IMR-90 (cell line): ENCODE results near the gene ANKRD40. TPM values are rescaled to one million over a fixed set of nuclear protein-coding genes. Genes with fewer than 3 reads are reported as not detected.

Experiments
- ATAC-seq: fragments of 200-7000 bp; cut with Tn5 transposase; 2 replicates; pipeline ENCODE4 v1.9.1; 2020; ENCODE audit warnings: low read depth, mild to moderate bottlenecking, moderate library complexity
- BruUV-seq: library from RNA; stranded (reverse); fragments of 400-500 nt; replicated peaks from 2 replicates; lab custom pipeline; 2021; lab: Mats Ljungman, UMichigan
- CTCF ChIA-PET: fragments of 300-600 bp; formaldehyde crosslinking; extraction: SDS; loops from one replicate; lab custom pipeline; 2021; ENCODE audit warnings: antibody characterized with exemption; lab: Yijun Ruan, JAX
- POLR2A ChIA-PET: fragments of 300-600 bp; sonication (Branson Sonifier 250); formaldehyde crosslinking; loops from one replicate; lab custom pipeline; 2022; ENCODE audit warnings: antibody characterized with exemption; ENCODE audit not compliant: unreplicated experiment; lab: Charles Lee
- DNase-seq: peaks from one replicate; pipeline ENCODE4 v3.0.0; 2013
- H2AFZ ChIP-seq: replicated peaks from 2 replicates; pipeline ENCODE3; 2013; ENCODE audit warnings: low read length, mild to moderate bottlenecking; ENCODE audit not compliant: poor library complexity
- H2AK5ac ChIP-seq: 2 replicates; pipeline ENCODE4 v1.6.1; 2013; ENCODE audit warnings: low read depth, low read length, inconsistent platforms
- H2AK9ac ChIP-seq: replicated peaks from 2 replicates; pipeline ENCODE3; 2013; ENCODE audit warnings: mild to moderate bottlenecking, low read depth, low read length, moderate library complexity; ENCODE audit not compliant: poor library complexity
- H2BK120ac ChIP-seq: 2 replicates; pipeline ENCODE4 v1.6.1; 2013; ENCODE audit warnings: low read depth, low read length, inconsistent platforms
- H2BK15ac ChIP-seq: 3 replicates; pipeline ENCODE4 v1.6.1; 2013; ENCODE audit warnings: low read depth, low read length, inconsistent platforms
- H2BK20ac ChIP-seq: 2 replicates; pipeline ENCODE4 v1.6.1; 2013; ENCODE audit warnings: low read depth, mild to moderate bottlenecking, inconsistent platforms, low read length, moderate library complexity
- H2BK5ac ChIP-seq: 2 replicates; pipeline ENCODE4 v1.6.1; 2013; ENCODE audit warnings: mild to moderate bottlenecking, low read depth, low read length, inconsistent platforms; ENCODE audit not compliant: poor library complexity, severe bottlenecking
- H3K14ac ChIP-seq: replicated peaks from 2 replicates; pipeline ENCODE4 v1.6.1; 2013; ENCODE audit warnings: low read depth, low read length, inconsistent platforms
- H3K18ac ChIP-seq: 2 replicates; pipeline ENCODE4 v1.6.1; 2013; ENCODE audit warnings: low read depth, low read length, control low read depth
- H3K23ac ChIP-seq: 2 replicates; pipeline ENCODE4 v1.6.1; 2013; ENCODE audit warnings: low read depth, low read length, inconsistent platforms
- H3K27ac ChIP-seq: 2 replicates; pipeline ENCODE4 v1.5.1; 2013; ENCODE audit warnings: mild to moderate bottlenecking, control low read depth, low read length; ENCODE audit not compliant: insufficient read depth
- H3K27me3 ChIP-seq: 2 replicates; pipeline ENCODE4 v1.6.1; 2013; ENCODE audit warnings: low read length; ENCODE audit not compliant: control insufficient read depth, insufficient read depth
- H3K36me3 ChIP-seq: 2 replicates; pipeline ENCODE4 v1.6.1; 2013; ENCODE audit warnings: low read length, mixed read lengths; ENCODE audit not compliant: control insufficient read depth, insufficient read depth
- H3K4ac ChIP-seq: 2 replicates; pipeline ENCODE4 v1.6.1; 2013; ENCODE audit warnings: low read depth, low read length, inconsistent platforms
- H3K4me1 ChIP-seq: 2 replicates; pipeline ENCODE4 v1.6.1; 2013; ENCODE audit warnings: low read length, mixed read lengths; ENCODE audit not compliant: control insufficient read depth, insufficient read depth
- H3K4me2 ChIP-seq: 2 replicates; pipeline ENCODE4 v1.6.1; 2013; ENCODE audit warnings: low read depth, mild to moderate bottlenecking, control low read depth, low read length, moderate library complexity
- H3K4me3 ChIP-seq: 2 replicates; pipeline ENCODE4 v1.5.1; 2013; ENCODE audit warnings: low read depth, mild to moderate bottlenecking, control low read depth, low read length, moderate library complexity; ENCODE audit not compliant: insufficient read depth
- H3K56ac ChIP-seq: 2 replicates; pipeline ENCODE4 v1.6.1; 2013; ENCODE audit warnings: low read length, inconsistent platforms; ENCODE audit not compliant: insufficient read depth; ENCODE audit errors: extremely low read depth
- H3K79me1 ChIP-seq, 2 experiments: 2 replicates each; pipeline ENCODE4 v1.6.1; 2013; ENCODE audit warnings: low read length in 2 of 2, inconsistent platforms in 1 of 2, low read depth in 1 of 2
- H3K9ac ChIP-seq: 2 replicates; pipeline ENCODE4 v1.6.1; 2013; ENCODE audit warnings: low read depth, low read length, control low read depth
- H3K9me1 ChIP-seq: 2 replicates; pipeline ENCODE4 v1.6.1; 2013; ENCODE audit warnings: low read length, inconsistent platforms; ENCODE audit not compliant: insufficient read depth
- H3K9me3 ChIP-seq: 2 replicates; pipeline ENCODE4 v1.6.1; 2013; ENCODE audit warnings: low read length; ENCODE audit not compliant: control insufficient read depth, insufficient read depth
- H4K20me1 ChIP-seq: 2 replicates; pipeline ENCODE4 v1.6.1; 2013; ENCODE audit warnings: low read length, inconsistent platforms; ENCODE audit not compliant: insufficient read depth
- H4K5ac ChIP-seq: 2 replicates; pipeline ENCODE4 v1.6.1; 2013; ENCODE audit warnings: mild to moderate bottlenecking, low read depth, low read length, control low read depth
- H4K8ac ChIP-seq, 2 experiments: 2 replicates each; pipeline ENCODE4 v1.6.1; 2013; ENCODE audit warnings: low read depth in 2 of 2, low read length in 2 of 2, control low read depth in 1 of 2, inconsistent platforms in 1 of 2
- H4K91ac ChIP-seq: 2 replicates; pipeline ENCODE4 v1.6.1; 2013; ENCODE audit warnings: low read depth, low read length, inconsistent platforms; ENCODE audit not compliant: insufficient read depth
- BHLHE40 ChIP-seq: fragments of 150-350 bp; IDR thresholded peaks from 2 replicates; pipeline ENCODE4 v1.6.1; 2016; ENCODE audit warnings: mild to moderate bottlenecking, low read depth, low read length
- CEBPB ChIP-seq: IDR thresholded peaks from 2 replicates; pipeline ENCODE4 v1.6.1; 2012; ENCODE audit warnings: low read depth, low read length, improper control_type of control experiment
- CHD1 ChIP-seq: IDR thresholded peaks from 2 replicates; pipeline ENCODE4 v1.6.1; 2012; ENCODE audit warnings: low read depth, low read length, improper control_type of control experiment
- FOS ChIP-seq: fragments of 150-350 bp; IDR thresholded peaks from 2 replicates; pipeline ENCODE4 v1.6.1; 2016; ENCODE audit warnings: low read depth, low read length
- MAFK ChIP-seq: IDR thresholded peaks from 2 replicates; pipeline ENCODE4 v1.6.1; 2012; ENCODE audit warnings: low read depth, low read length, improper control_type of control experiment
- MAZ ChIP-seq: IDR thresholded peaks from 2 replicates; pipeline ENCODE4 v1.6.1; 2012; ENCODE audit warnings: low read depth, mild to moderate bottlenecking, low read length, improper control_type of control experiment, moderate library complexity, borderline replicate concordance
- MXI1 ChIP-seq: IDR thresholded peaks from 2 replicates; pipeline ENCODE4 v1.6.1; 2012; ENCODE audit warnings: low read depth, mild to moderate bottlenecking, low read length, moderate library complexity, borderline replicate concordance
- NFE2L2 ChIP-seq: fragments of 150-350 bp; IDR thresholded peaks from 2 replicates; pipeline ENCODE4 v1.6.1; 2016; ENCODE audit warnings: low read depth, mild to moderate bottlenecking, low read length
- POLR2A ChIP-seq: IDR thresholded peaks from 2 replicates; pipeline ENCODE4 v1.6.1; 2012; ENCODE audit warnings: mild to moderate bottlenecking, low read depth, low read length
- RAD21 ChIP-seq: IDR thresholded peaks from 2 replicates; pipeline ENCODE4 v1.6.1; 2012; ENCODE audit warnings: low read length, improper control_type of control experiment
- RCOR1 ChIP-seq: IDR thresholded peaks from 2 replicates; pipeline ENCODE4 v1.6.1; 2012; ENCODE audit warnings: mild to moderate bottlenecking, low read length, improper control_type of control experiment; ENCODE audit not compliant: insufficient replicate concordance
- RFX5 ChIP-seq: IDR thresholded peaks from 2 replicates; pipeline ENCODE4 v1.8.0; 2012; ENCODE audit warnings: low read depth, mild to moderate bottlenecking, low read length, moderate library complexity
- SMC3 ChIP-seq: fragments of 150-350 bp; IDR thresholded peaks from 2 replicates; pipeline ENCODE4 v1.6.1; 2016; ENCODE audit warnings: low read depth, mild to moderate bottlenecking, antibody characterized with exemption, low read length, moderate library complexity
- USF2 ChIP-seq: fragments of 150-350 bp; IDR thresholded peaks from 2 replicates; pipeline ENCODE4 v1.6.1; 2017; ENCODE audit warnings: mild to moderate bottlenecking, antibody characterized with exemption, low read length, low read depth
- WGBS, 2 experiments: methylation state at CpG; one replicate each; pipeline versions ENCODE4 v1.1.5 to v1.1.7; 2013; ENCODE audit warnings: missing lambda C conversion rate in 2 of 2; ENCODE audit not compliant: insufficient read length in 1 of 2; ENCODE audit errors: extremely low coverage in 2 of 2; 5-methylcytosine and 5-hydroxymethylcytosine counted together
- dilution Hi-C: fragments of 300-500 bp; cut with HindIII; formaldehyde crosslinking; loops from one replicate; pipeline ENCODE4 v1.14.3; 2018; ENCODE audit warnings: low sequenced_read_pairs; ENCODE audit not compliant: unreplicated experiment
- in situ Hi-C: fragments of 300-500 bp; cut with MboI; formaldehyde crosslinking; loops from 3 replicates; pipeline ENCODE4 v1.14.3; 2019; ENCODE audit warnings: low sequenced_read_pairs, inconsistent platforms, mixed read lengths
- intact Hi-C: fragments of 100-400 bp; cut with micrococcal nuclease; formaldehyde crosslinking; loops from 2 replicates; pipeline ENCODE4 v1.10.0; 2022
- polyA plus RNA-seq, 3 experiments: library from polyadenylated mRNA; depleted of rRNA; stranded (reverse); fragments of >200 nt; gene quantifications; 2 replicates each; pipeline ENCODE4 v1.2.3, GENCODE V29; 2012; ENCODE audit warnings: low replicate concordance in 1 of 3
- total RNA-seq: library from RNA; depleted of rRNA; stranded (reverse); fragments of >200 nt; gene quantifications from 2 replicates; pipeline ENCODE4 v1.2.3, GENCODE V29; 2012
- TF ChIP-seq, protein P1 (sequence below): fragments of 150-350 bp; IDR thresholded peaks from 2 replicates; pipeline ENCODE4 v1.6.1; 2016; ENCODE audit warnings: low read depth, mild to moderate bottlenecking, low read length, moderate library complexity, borderline replicate concordance
- TF ChIP-seq, protein P2 (sequence below): conservative IDR thresholded peaks from 2 replicates; pipeline ENCODE4 v1.5.1; 2012; ENCODE audit warnings: mild to moderate bottlenecking, low read depth, low read length, improper control_type of control experiment

The ANKRD40 gene
- total and polyA plus RNA-seq, 2 of the 4 experiments (the other 2 are of a cell fraction): 23.4 to 35.8 TPM

DNA sequence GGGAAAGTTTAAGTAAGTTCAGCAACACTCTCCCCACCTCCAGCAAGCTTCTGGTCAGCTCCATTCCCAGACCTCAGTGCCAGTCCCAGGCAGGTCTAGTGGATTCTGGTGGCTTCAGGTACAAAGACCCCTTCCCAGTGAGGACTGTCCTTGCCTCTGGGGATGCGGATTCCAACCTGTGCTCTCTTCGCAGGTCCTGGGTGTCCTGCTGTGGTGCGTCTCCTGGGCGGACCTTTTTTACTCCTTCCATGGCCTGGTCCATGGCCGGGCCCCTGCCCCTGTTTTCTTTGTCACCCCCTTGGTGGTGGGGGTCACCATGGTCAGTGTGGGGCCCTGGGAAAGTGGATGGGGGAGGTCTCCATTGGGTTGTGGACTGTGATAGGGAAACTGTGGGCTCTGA lies 51.2 kb downstream of the ANKRD40 start:
- Histone ChIP-seq H3K27me3 (no peaks in the 10 kb centered on the region), H3K79me1 (peaks cover 0 to 13% of the 10 kb centered on the region in 2 experiments; a peak in 1 of 4 replicates), H3K4me2 (no peak overlapping the region), H4K5ac (no peak overlapping the region), H3K4ac (no peak overlapping the region), H3K18ac (no peak overlapping the region), H4K20me1 (no peaks in the 10 kb centered on the region), H3K9me1 (peaks cover 24% of the 10 kb centered on the region), H2BK5ac (no peak overlapping the region), H3K9ac (no peak overlapping the region), H2BK15ac (no peak overlapping the region), H4K91ac (no peak overlapping the region), H3K27ac (no peak overlapping the region), H3K36me3 (peaks cover 2% of the 10 kb centered on the region; the same call in 1 of the 2 replicates), H3K56ac (no peak overlapping the region), H3K4me3 (no peak overlapping the region), H2BK120ac (no peak overlapping the region), H2BK20ac (no peak overlapping the region), H2AFZ (no peak overlapping the region), H3K4me1 (peaks cover 25% of the 10 kb centered on the region), H3K14ac (no peak overlapping the region), H4K8ac (no peak overlapping the region), H2AK5ac (no peak overlapping the region), H3K9me3 (peaks cover 2% of the 10 kb centered on the region; the same call in 1 of the 2 replicates), H3K23ac (no peak overlapping the region), H2AK9ac (no peak overlapping the region)
- POLR2A ChIA-PET: no interaction called here
- BruUV-seq: no TSS peak
- WGBS, 2 experiments: 90% methylated on average over 2 of the region's 5 CpGs; no CpG with 5 or more reads in 1 of the 2 experiments
- CTCF ChIA-PET: no interaction called here
- no peak for TF ChIP-seq SMC3
- no peak for TF ChIP-seq RFX5
- TF ChIP-seq POLR2A: no peak
- TF ChIP-seq CEBPB: no peak
- no peak for TF ChIP-seq MAZ
- TF ChIP-seq BHLHE40: no peak
- no peak for TF ChIP-seq RAD21
- TF ChIP-seq RCOR1: no peak
- TF ChIP-seq USF2: no peak
- TF ChIP-seq, protein P1, sequence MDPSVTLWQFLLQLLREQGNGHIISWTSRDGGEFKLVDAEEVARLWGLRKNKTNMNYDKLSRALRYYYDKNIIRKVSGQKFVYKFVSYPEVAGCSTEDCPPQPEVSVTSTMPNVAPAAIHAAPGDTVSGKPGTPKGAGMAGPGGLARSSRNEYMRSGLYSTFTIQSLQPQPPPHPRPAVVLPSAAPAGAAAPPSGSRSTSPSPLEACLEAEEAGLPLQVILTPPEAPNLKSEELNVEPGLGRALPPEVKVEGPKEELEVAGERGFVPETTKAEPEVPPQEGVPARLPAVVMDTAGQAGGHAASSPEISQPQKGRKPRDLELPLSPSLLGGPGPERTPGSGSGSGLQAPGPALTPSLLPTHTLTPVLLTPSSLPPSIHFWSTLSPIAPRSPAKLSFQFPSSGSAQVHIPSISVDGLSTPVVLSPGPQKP: no peak
- no peak for TF ChIP-seq MAFK
- TF ChIP-seq, protein P2, sequence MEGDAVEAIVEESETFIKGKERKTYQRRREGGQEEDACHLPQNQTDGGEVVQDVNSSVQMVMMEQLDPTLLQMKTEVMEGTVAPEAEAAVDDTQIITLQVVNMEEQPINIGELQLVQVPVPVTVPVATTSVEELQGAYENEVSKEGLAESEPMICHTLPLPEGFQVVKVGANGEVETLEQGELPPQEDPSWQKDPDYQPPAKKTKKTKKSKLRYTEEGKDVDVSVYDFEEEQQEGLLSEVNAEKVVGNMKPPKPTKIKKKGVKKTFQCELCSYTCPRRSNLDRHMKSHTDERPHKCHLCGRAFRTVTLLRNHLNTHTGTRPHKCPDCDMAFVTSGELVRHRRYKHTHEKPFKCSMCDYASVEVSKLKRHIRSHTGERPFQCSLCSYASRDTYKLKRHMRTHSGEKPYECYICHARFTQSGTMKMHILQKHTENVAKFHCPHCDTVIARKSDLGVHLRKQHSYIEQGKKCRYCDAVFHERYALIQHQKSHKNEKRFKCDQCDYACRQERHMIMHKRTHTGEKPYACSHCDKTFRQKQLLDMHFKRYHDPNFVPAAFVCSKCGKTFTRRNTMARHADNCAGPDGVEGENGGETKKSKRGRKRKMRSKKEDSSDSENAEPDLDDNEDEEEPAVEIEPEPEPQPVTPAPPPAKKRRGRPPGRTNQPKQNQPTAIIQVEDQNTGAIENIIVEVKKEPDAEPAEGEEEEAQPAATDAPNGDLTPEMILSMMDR: no peak
- no peak for TF ChIP-seq FOS
- no peak for TF ChIP-seq MXI1
- TF ChIP-seq CHD1: no peak
- TF ChIP-seq NFE2L2: no peak
- in situ Hi-C loops: no loop called here
- dilution Hi-C loops: no loop called here
- intact Hi-C loops: no loop called here
- DNase-seq (no peak), ATAC-seq (no peak)
